AG08395 (cell line): Measurements from ENCODE around the gene SORCS1.

Experiments used
- DNase-seq: peaks from one replicate; pipeline ENCODE4 v3.0.0; 2012; ENCODE audit warnings: mixed read lengths, low spot score

The SORCS1 gene

GRCh38 chr10:106655636-106656035 is 508.9 kb downstream of the SORCS1 start:
- no peak for DNase-seq

DNA sequence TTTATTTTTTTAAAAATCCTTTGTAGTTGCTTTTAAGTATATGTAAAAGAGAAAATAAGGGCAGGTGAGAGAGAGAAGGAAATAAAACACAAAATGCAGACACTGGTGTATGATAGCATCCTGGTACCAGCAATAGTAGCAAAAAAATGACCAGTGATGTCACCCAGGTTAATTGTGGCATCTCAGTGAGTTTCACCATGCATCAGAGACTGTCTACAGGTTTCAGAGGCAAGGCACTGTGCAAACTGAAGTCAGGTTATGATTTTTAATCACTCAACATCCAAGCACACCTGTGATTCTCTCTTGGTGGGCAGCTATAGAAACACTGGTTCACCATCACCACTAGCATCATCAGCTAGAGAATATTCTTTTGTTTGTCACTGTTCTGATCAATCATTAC is 509.3 kb downstream of the SORCS1 start:
- DNase-seq = no peak

DNA sequence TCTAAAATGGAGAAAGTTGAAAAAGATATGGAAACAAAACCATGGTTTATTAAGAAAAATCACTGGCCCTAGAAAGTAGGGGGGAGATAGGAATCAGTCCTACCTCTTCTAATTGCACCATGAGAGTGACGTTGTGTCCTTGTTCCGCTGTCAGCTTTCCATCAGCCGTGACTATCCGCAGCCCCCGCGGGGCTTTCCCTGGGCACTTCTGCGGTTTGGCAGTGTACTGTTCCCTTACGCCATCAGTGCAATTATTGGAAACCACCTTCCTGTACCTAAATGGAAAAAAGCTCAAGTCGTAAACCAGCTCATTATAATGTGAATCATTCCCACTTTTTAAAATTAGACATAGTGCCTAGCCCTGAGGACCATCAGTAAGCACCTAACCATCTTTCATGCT is 512.2 kb downstream of the SORCS1 start:
- DNase-seq = no peak

DNA sequence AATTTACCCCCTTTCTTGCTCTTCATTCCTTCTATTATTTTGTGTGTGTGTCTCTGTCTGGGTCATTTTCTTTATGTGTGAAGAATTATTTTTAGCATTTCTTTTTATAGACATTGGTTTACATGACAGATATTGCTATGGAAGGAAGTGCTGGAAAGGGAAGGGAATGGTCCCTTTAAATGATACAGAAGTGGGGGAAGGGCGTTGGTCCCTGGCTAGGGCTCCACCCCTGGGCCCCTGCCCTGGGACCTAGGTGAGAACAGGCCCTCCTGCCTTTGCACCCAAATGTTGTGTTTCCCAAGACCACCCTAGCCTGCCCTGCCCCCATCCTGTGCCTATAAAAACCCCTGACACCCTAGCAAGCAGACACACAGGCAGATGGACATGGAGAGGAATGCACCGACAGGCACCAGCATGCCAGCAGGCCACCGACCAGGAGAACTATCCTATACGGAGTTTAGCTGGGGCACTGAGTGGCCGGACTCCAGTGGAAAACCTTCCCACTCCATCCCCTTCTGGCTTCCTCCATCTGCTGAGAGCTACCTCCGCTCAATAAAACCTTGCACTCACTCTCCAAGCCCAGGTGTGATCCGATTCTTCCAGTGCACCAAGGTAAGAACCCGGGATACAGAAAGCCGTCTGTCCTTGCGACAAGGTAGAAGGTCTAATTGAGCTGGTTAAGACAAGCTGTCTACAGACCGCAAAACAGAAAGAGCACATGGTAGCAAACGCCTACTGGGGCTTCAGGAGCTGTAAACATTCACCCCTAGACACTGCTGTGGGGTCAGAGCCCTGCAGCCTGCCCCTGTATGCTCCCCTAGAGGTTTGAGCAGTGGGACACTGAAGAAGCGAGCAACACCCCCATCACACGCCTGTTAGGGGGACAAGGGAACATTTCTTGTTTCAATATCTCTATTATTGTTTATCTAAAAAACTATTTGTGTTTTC is 515.7 kb downstream of the SORCS1 start:
- DNase-seq = no peak

DNA sequence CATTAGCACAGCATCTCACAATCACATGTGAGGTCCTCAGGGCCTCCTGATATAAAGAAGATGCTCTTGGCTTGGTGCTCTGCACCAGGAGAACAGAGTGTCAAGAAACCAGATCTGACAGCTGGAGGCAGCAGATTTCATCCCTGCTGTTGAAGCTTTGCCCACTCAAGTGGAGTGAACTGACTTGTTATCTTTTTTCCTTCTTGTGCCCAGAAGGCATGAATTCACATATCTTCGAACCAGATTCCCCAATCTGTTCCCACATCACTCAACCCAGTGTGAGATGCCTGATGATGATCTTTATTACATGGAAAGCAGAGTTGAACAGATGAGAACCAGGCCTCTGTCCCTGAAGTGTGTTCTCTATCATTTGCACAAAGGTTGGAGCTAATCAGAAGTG is 521.0 kb downstream of the SORCS1 start:
- DNase-seq = no peak

DNA sequence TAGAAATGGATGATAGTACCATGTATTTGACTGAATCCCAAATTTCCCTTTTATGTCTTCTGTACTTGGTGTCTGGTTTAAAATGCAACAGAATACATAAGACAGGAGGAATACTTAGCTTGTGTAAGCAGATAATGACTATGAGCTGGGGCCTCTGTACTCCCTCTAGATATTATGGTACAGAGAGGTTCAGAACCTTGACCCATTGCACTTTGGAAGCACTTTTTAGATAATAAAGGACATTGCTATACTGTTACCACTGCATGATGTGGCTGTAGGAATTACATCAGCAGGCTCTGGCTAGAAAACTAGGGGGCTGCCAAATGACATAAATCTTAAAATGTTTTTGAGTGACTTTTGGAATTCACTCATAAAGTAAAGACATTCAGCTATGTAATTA is 526.6 kb downstream of the SORCS1 start:
- DNase-seq = no peak

- no peak for DNase-seq
Measured at GRCh38 chr10:106636766-106637491, 527.6 kb downstream of the SORCS1 start.

DNA sequence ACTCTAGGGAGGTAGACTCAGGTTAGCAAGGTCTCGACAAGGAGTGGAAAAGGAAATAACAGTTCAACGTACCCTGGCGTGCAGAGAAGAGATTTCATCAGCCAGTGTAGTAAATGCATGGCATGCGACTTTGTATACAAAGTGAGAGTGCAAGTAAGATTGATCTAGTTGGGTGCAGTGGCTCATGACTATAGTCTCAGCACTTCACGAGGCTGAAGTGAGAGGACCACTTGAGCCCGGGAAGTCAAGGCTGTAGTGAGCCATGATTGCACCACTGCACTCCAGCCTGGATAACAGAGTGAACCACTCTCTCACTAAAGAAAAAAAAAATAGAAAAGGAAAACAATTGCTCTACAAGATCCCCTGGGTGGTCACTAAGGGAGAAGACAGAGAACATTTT is 528.6 kb downstream of the SORCS1 start:
- no peak for DNase-seq

- no peak for DNase-seq
Measured at GRCh38 chr10:106631016-106631702, 533.3 kb downstream of the SORCS1 start.

DNA sequence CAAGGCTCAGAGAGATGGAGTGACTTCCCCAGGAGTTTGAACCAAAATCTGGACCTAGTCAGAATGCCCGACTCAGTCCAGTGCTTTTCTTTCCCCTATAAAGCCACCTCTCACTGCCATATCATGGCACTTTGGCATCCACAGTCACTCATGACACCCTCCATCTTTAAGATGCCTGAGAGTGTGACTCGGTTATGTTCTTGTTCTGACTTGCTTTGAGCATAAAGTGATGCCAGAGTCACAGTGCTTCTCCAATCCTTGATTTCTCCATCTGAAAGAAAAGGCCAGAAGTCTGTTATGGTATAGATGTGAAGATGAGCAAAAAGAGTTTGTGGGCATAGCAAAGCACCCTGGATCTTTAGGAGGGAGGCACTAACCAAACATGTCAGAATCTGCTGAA is 538.1 kb downstream of the SORCS1 start:
- DNase-seq = no peak

GRCh38 chr10:106625751-106626150 is 538.8 kb downstream of the SORCS1 start:
- no peak for DNase-seq

- DNase-seq = no peak
Measured at GRCh38 chr10:106619346-106619745, 545.2 kb downstream of the SORCS1 start.

DNA sequence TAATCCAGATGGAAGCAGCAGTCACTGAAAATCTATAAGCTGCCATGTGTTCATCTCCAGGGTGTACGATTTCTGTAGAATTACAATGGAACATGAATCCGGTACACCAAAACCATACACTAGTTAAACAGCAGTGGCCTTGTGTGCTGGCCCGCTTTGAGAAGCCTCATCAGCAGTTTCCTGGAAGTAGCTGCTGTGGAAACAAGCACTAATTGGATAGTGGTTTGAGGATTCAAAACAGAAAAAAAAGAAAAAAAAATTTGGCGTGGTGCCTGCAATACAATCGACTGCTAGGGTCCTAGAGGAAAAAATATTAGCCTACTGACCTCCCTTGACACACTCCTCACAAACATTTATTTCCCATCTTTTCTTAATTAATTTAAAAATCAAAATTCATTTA is 545.9 kb downstream of the SORCS1 start:
- DNase-seq = no peak

DNA sequence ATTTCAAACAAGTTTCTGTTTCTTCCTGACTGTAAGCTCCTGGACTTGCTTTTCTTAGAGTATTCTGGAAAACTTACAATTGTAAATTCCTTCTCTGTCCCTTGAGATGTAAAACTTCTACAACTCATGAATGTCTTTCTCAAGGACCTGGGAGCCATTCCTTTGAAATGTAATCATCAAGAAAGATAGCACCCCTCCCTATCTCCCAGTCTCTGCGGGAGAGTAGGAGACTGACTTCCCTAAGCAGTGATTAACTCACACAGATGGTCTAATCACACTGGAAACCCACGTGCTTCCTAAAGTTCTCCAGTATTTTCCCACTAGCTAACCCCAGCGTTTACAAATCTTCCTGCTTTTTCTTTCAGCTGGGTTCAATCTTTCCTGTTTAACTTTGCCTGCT is 549.4 kb downstream of the SORCS1 start:
- no peak for DNase-seq

DNA sequence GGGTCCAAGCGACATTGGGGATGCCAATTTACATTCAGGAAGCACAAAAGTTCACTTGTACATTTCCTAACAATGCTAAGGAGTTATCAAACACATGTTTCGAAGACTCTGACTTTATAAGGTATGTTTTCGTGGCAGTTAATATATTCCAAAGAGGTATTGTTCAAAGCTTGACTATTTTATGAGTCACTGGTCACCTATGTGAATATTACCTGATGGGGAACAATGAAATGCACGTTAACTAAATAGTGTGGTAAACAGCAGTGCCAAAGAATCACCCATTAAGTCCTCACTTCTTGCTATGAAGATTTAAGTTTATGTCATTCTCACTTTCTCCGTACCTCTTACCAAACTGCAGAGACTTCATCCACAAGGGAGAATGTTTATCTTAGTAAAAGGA is 550.2 kb downstream of the SORCS1 start:
- no peak for DNase-seq

DNA sequence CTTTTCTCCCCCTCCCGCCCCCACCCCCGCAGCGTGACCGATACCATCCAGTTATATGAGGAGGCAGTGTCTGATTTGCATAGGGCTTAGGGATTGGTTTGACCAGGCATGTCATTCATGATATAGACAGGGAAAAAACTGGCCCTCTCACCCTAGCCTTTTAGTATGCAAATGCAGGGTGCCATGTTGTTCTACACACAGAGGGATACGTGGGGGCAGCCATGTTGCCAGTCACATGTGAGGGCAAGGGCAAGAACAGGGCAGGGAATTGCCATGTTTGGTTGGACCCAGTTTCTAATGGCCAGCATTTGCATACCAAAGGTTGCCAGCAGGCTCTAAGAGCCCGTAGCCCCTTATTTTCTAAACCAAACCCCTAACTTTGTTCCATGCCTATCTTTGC is 552.1 kb downstream of the SORCS1 start:
- DNase-seq = no peak

DNA sequence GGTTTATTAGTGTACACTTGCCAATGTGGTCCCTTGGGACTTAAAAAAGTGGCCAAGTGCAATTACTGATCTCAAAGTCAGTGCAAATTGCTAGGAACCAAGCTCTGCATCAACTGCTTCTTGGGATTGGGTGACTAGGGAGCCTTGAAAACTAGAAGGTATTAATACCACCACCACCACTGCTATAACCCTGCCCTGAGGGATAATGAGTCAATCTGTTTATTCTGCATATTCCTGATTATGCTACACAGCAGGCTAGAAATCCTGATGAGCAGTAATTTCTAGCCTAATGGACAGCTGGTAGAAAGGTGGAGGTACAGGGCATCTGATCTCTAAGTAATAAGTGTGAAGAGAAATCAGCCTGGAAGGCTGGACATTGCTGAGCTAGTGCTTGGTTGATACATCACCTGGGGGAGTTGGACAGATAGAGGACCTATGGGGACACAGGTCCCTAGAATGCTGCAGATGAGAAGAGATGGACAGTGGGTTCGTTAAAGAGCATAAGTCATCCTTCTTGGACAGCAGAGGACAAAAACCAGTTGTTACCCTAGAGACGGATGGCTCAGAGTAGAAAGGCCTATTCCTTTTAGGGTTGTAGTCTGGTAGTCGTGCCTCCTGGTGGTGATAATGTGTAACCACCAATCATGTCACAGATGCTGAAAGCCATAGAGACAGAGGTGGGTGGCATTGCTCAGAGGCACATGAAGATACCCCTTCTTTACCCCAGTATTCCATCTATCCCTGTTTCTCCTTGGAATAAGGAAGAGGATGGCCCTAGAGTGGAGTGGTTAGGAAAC is 554.8 kb downstream of the SORCS1 start:
- no peak for DNase-seq

- no peak for DNase-seq
Measured at GRCh38 chr10:106608066-106608465, 556.4 kb downstream of the SORCS1 start.

DNA sequence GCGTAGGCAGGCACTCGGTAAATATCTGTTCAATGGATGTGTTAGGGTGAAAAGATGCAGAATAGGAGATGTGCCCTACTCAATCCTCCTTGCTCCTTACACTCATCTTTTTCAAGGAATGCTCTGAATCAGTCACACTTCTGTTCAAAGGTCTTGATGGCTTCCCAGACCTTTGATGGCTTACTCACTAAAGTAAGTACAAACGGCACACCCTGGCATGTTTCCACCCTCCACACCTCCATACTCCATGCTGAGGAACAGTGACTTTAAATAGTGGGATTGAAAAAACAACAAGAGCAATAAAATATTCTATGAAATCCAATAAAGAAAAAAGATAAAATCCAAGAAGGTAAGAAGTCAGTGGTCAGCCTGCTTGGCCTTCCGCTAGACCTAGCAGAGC is 569.2 kb downstream of the SORCS1 start:
- DNase-seq = no peak

GRCh38 chr10:106593876-106594275 is 570.6 kb downstream of the SORCS1 start:
- no peak for DNase-seq

- no peak for DNase-seq
Measured at GRCh38 chr10:106592396-106592795, 572.1 kb downstream of the SORCS1 start.

DNA sequence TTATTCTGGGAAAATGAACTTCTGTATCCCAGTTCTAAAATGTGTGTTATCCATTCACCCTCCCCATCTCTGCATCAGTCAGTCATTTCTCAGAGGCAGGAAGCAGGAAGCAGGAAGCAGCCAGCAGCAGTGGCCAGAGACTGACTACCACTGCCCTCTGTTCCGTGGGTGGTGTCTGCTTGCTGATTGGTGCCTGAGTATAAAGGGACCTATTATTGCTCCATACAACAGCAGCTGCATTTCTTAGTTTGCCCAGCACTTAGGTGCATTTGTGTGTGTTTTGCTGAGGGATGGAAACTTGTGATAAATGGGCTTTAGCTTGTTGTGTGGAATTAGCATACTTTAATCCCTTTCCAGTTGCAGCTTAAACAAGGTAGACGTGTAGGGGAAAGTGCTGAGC is 582.2 kb downstream of the SORCS1 start:
- DNase-seq = no peak
